ENCODE measurements around the gene NARS2.

Gene NARS2

GRCh38 chr11:78427615-78428265 is 146.9 kb downstream of the NARS2 start:
- DNase-seq (ENCODE audit: low read depth), result no peak
- TF ChIP-seq CTCF (conservative IDR thresholded peaks at IDR 0.05; ENCODE audit: control insufficient read depth, insufficient read depth, low read depth, low read length), result no peak
- H3K4me3 ChIP-seq (ENCODE audit: control insufficient read depth, low read depth, low read length), result no peak overlapping the region

GRCh38 chr11:78426845-78427244 is 147.8 kb downstream of the NARS2 start:
- no peak for DNase-seq (ENCODE audit: low read depth)
- H3K4me3 ChIP-seq (ENCODE audit: control insufficient read depth, low read depth, low read length), result no peak overlapping the region
- TF ChIP-seq CTCF (conservative IDR thresholded peaks at IDR 0.05; ENCODE audit: control insufficient read depth, insufficient read depth, low read depth, low read length), result no peak

- no peak overlapping the region for H3K4me3 ChIP-seq (ENCODE audit: control insufficient read depth, low read depth, low read length)
- no peak for DNase-seq (ENCODE audit: low read depth)
- TF ChIP-seq CTCF (conservative IDR thresholded peaks at IDR 0.05; ENCODE audit: control insufficient read depth, insufficient read depth, low read depth, low read length), result no peak
Measured at GRCh38 chr11:78425399-78426070, 149.1 kb downstream of the NARS2 start.

GRCh38 chr11:78424334-78425270 is 150.1 kb downstream of the NARS2 start:
- TF ChIP-seq CTCF (conservative IDR thresholded peaks at IDR 0.05; ENCODE audit: control insufficient read depth, insufficient read depth, low read depth, low read length), result no peak
- H3K4me3 ChIP-seq (ENCODE audit: control insufficient read depth, low read depth, low read length), result no peak overlapping the region
- peak; percentile 76 for DNase-seq (ENCODE audit: low read depth)

GRCh38 chr11:78423241-78423640 is 151.4 kb downstream of the NARS2 start:
- DNase-seq (ENCODE audit: low read depth), result no peak
- H3K4me3 ChIP-seq (ENCODE audit: control insufficient read depth, low read depth, low read length), result no peak overlapping the region
- TF ChIP-seq CTCF (conservative IDR thresholded peaks at IDR 0.05; ENCODE audit: control insufficient read depth, insufficient read depth, low read depth, low read length), result no peak

- H3K4me3 ChIP-seq (ENCODE audit: control insufficient read depth, low read depth, low read length), result no peak overlapping the region
- DNase-seq (ENCODE audit: low read depth), result peak; percentile 88
- no peak for TF ChIP-seq CTCF (conservative IDR thresholded peaks at IDR 0.05; ENCODE audit: control insufficient read depth, insufficient read depth, low read depth, low read length)
Measured at GRCh38 chr11:78420796-78421209, 153.9 kb downstream of the NARS2 start.

All from fibroblast of mammary gland (primary cell).